GM21825 (cell line): ENCODE results near the gene VSIR.

Source experiments
- ATAC-seq: cut with Tn5 transposase; IDR thresholded peaks from one replicate; pipeline ENCODE4 v1.9.1; 2021; ENCODE audit warnings: mild to moderate bottlenecking, moderate library complexity; ENCODE audit not compliant: unreplicated experiment

The VSIR gene

DNA sequence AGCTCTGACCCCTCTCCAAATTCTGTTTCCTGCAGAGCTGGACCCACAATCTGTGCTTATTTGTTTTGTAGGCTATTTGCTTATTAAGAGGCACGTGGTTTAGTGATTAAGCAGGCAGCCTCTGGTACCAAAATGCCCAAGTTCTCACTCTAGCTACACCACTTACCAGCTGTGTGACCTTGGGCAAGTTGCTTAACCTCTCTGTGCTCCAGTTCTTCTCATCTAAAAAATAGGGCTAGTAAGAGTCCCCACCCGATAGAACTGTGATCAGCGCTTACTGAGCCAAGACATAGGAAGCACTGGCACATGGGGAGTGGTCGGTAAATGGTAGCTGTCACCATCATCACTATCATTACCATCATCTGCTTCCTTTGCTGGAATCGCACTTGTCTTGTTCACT, 74.6 kb downstream of the VSIR start:
- no peak for ATAC-seq

DNA sequence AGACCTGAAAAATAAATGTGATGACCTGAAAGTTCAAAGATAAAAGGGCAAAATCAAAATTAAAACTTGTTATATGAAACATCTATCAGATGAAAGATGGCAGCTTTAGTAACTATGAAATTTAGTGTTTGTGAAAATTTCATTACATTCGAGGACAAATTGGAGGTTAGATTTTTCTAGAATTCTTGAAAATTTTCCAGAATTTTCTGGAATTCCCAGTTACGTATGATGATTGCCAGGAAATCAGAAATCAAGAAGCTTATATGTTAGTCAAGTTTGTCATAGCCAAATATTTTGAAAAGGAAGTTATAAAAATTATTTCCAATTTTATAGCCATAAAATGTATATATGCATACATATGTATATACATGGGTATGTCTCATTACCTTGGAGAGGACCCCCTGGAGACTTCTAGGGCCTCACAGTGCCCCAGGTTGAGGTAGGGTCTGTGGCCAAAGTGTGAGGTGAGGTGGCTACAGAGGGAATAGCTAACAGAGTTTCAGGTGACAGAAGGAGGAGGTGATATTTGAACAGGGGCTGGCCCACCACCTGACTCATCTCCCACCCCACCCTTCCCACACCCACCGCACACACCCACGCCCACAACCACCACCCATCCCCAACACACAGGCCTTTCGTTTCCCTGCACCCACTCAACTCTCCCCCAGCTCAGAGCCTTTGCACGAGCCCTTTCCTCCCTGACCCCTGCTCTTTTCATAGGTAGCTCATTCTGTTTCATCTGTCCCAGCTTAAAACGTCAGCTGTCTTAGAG, 75.2 kb downstream of the VSIR start:
- ATAC-seq: no peak
